Neuronal stem cell (in vitro differentiated cells): ENCODE data around the gene ZNF254.

Experiments used
- DNase-seq: peaks from one replicate; pipeline ENCODE4 v3.0.0-alpha.2; 2013; ENCODE audit warnings: low spot score
- H2AFZ ChIP-seq: one replicate; pipeline ENCODE4 v1.6.1; 2013; ENCODE audit warnings: mild to moderate bottlenecking, low read length, inconsistent platforms
- H2AK5ac ChIP-seq: 2 replicates; pipeline ENCODE4 v1.6.1; 2013; ENCODE audit warnings: low read depth, mild to moderate bottlenecking, inconsistent platforms, low read length, moderate library complexity, mixed read lengths
- H2BK120ac ChIP-seq: 2 replicates; pipeline ENCODE4 v1.6.1; 2013; ENCODE audit warnings: low read depth, mild to moderate bottlenecking, inconsistent platforms, low read length, moderate library complexity, mixed read lengths
- H2BK12ac ChIP-seq: one replicate; pipeline ENCODE4 v1.6.1; 2013; ENCODE audit warnings: low read length, inconsistent platforms
- H2BK15ac ChIP-seq: 2 replicates; pipeline ENCODE4 v1.6.1; 2013; ENCODE audit warnings: mild to moderate bottlenecking, low read length, inconsistent platforms, mixed read lengths
- H2BK5ac ChIP-seq: one replicate; pipeline ENCODE4 v1.6.1; 2013; ENCODE audit warnings: inconsistent platforms, mild to moderate bottlenecking, low read length, moderate library complexity
- H3K14ac ChIP-seq: one replicate; pipeline ENCODE4 v1.6.1; 2013; ENCODE audit warnings: low read length, inconsistent platforms
- H3K18ac ChIP-seq: 2 replicates; pipeline ENCODE4 v1.6.1; 2013; ENCODE audit warnings: low read length, inconsistent platforms
- H3K23ac ChIP-seq: 2 replicates; pipeline ENCODE4 v1.6.1; 2013; ENCODE audit warnings: low read depth, mild to moderate bottlenecking, mixed read lengths, low read length, inconsistent platforms; ENCODE audit not compliant: poor library complexity
- H3K27ac ChIP-seq: replicated peaks from 3 replicates; pipeline ENCODE4 v1.5.1; 2013; ENCODE audit warnings: low read length, inconsistent platforms
- H3K27me3 ChIP-seq, 3 experiments: 2 replicates each; pipeline ENCODE4 v1.6.1; 2013; ENCODE audit warnings: low read length in 3 of 3, mild to moderate bottlenecking in 2 of 3, inconsistent platforms in 1 of 3, low read depth in 1 of 3, mixed read lengths in 1 of 3, moderate library complexity in 1 of 3; ENCODE audit not compliant: control insufficient read depth in 3 of 3, insufficient read depth in 3 of 3
- H3K36me3 ChIP-seq, 2 donors: replicated peaks in 1 of 2; 2 replicates each; pipeline ENCODE4 v1.6.1; 2013; ENCODE audit warnings: low read length in 2 of 2; ENCODE audit not compliant: control insufficient read depth in 2 of 2, insufficient read depth in 2 of 2
- H3K4ac ChIP-seq: 2 replicates; pipeline ENCODE4 v1.6.1; 2013; ENCODE audit warnings: inconsistent platforms, mild to moderate bottlenecking, low read length, moderate library complexity
- H3K4me1 ChIP-seq, 2 donors: 1 replicate in 1 of 2; 2 replicates in 1 of 2; pipeline ENCODE4 v1.6.1; 2013; ENCODE audit warnings: low read length in 2 of 2, low read depth in 1 of 2; ENCODE audit not compliant: control insufficient read depth in 2 of 2, insufficient read depth in 1 of 2
- H3K4me2 ChIP-seq: one replicate; pipeline ENCODE4 v1.6.1; 2013; ENCODE audit warnings: mild to moderate bottlenecking, low read length, inconsistent platforms; ENCODE audit not compliant: insufficient read depth, poor library complexity, severe bottlenecking
- H3K4me3 ChIP-seq, 2 donors: 2 replicates each; pipeline ENCODE4 v1.5.1; 2013; ENCODE audit warnings: low read length in 2 of 2, mild to moderate bottlenecking in 2 of 2, inconsistent platforms in 1 of 2, moderate library complexity in 1 of 2
- H3K79me1 ChIP-seq: one replicate; pipeline ENCODE4 v1.6.1; 2013; ENCODE audit warnings: low read depth, mild to moderate bottlenecking, inconsistent platforms, low read length, moderate library complexity
- H3K9ac ChIP-seq: one replicate; pipeline ENCODE4 v1.6.1; 2013; ENCODE audit warnings: mild to moderate bottlenecking, low read depth, low read length, inconsistent platforms; ENCODE audit not compliant: poor library complexity
- H3K9me3 ChIP-seq, 2 donors: replicated peaks in 1 of 2; 2 replicates each; pipeline versions ENCODE3 to v1.6.1; 2013; ENCODE audit warnings: low read length in 2 of 2, mild to moderate bottlenecking in 2 of 2, inconsistent platforms in 1 of 2, low read depth in 1 of 2, mixed read lengths in 1 of 2, moderate library complexity in 1 of 2; ENCODE audit not compliant: control insufficient read depth in 2 of 2, insufficient read depth in 1 of 2
- H4K8ac ChIP-seq: one replicate; pipeline ENCODE4 v1.6.1; 2013; ENCODE audit warnings: low read depth, mild to moderate bottlenecking, inconsistent platforms, low read length, moderate library complexity
- H4K91ac ChIP-seq: one replicate; pipeline ENCODE4 v1.6.1; 2013; ENCODE audit warnings: low read length, low read depth, mild to moderate bottlenecking, inconsistent platforms; ENCODE audit not compliant: poor library complexity
- WGBS, 2 donors: extraction: QIAGEN DNeasy Blood & Tissue Kit; methylation state at CpG; one replicate each; pipeline ENCODE4 v1.1.7; 2013; ENCODE audit warnings: missing lambda C conversion rate in 2 of 2, mixed read lengths in 1 of 2; ENCODE audit not compliant: insufficient read length in 2 of 2, insufficient replicate concordance in 1 of 2; ENCODE audit errors: extremely low coverage in 2 of 2; 5-methylcytosine and 5-hydroxymethylcytosine counted together

ZNF254 gene

DNA sequence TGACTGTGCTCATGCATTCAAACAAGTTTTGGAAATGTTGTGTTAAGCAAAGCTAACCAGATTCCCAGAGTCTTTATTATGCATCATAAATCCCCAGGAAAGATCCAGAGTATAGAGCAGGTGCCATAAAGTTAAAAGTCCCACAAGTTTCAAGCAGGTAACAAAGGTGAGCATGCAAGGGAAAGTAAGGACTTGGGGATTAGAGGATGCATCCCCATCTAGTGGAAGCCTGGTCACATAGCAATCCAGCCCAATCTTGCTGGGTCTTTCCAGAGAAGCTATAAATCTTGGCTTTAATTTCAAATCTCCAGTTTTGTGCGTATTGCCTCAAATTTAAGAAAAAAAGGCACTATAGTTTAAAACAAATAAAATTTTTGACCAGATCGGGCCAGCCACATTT, 72.7 kb downstream of the ZNF254 start:
- Histone ChIP-seq H3K4me1 (no peaks in the 10 kb centered on the region), H2BK15ac (no peak overlapping the region), H2AFZ (no peak overlapping the region), H3K9ac (no peak overlapping the region), H3K79me1 (no peaks in the 10 kb centered on the region), H3K4me3 (no peak overlapping the region), H2BK12ac (no peak overlapping the region), H3K27ac (no peak overlapping the region), H3K27me3 (peaks cover 0 to 2% (median 0%) of the 10 kb centered on the region in 3 experiments), H3K4ac (no peak overlapping the region), H2AK5ac (no peak overlapping the region), H2BK120ac (no peak overlapping the region), H3K14ac (no peak overlapping the region), H3K18ac (no peak overlapping the region), H3K36me3 (peaks cover 10 to 41% of the 10 kb centered on the region in 2 donors), H3K23ac (no peak overlapping the region), H2BK5ac (no peak overlapping the region), H3K9me3 (peaks cover 14 to 25% of the 10 kb centered on the region in 2 donors), H4K91ac (no peak overlapping the region), H4K8ac (no peak overlapping the region), H3K4me2 (no peak overlapping the region)
- WGBS, 2 donors, result no CpG with 5 or more reads among the region's 2 CpGs
- no peak for DNase-seq

DNA sequence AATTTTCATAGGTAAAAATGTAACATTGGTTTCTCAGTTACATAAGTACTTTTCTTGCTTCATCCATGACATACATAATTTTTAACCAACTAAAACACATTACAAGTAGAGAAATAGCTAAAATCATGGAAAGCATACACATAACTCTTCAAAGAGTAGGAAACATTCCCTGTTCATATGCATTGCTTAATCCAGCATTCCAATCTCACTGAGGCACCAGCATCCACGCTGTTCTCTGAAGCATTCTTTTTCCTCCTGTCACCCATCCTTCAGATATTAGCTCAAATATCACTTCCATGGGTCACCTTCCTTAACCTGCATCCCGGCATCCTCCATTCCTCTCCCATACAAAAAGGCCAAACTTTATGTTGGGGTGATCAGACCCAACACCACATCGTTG, 79.1 kb downstream of the ZNF254 start:
- Histone ChIP-seq H3K4me1 (no peaks in the 10 kb centered on the region), H4K91ac (no peak overlapping the region), H2AFZ (no peak overlapping the region), H3K27me3 (peaks cover 0 to 2% (median 0%) of the 10 kb centered on the region in 3 experiments), H2BK12ac (no peak overlapping the region), H3K4me2 (no peak overlapping the region), H3K36me3 (peaks cover 7 to 28% of the 10 kb centered on the region in 2 donors), H2BK5ac (no peak overlapping the region), H3K9ac (no peak overlapping the region), H3K27ac (no peak overlapping the region), H3K9me3 (peaks cover 8 to 13% of the 10 kb centered on the region in 2 donors), H3K23ac (no peak overlapping the region), H2BK120ac (no peak overlapping the region), H3K4ac (no peak overlapping the region), H2AK5ac (no peak overlapping the region), H3K18ac (no peak overlapping the region), H4K8ac (no peak overlapping the region), H3K14ac (no peak overlapping the region), H3K4me3 (no peak overlapping the region), H3K79me1 (no peaks in the 10 kb centered on the region), H2BK15ac (no peak overlapping the region)
- no peak for DNase-seq
- WGBS, 2 donors, result no CpG with 5 or more reads among the region's 3 CpGs

- no CpG with 5 or more reads among the region's 2 CpGs for WGBS, 2 donors
- H3K9me3 ChIP-seq, result peaks cover 13 to 19% of the 10 kb centered on the region in 2 donors
Observed at GRCh38 chr19:24173882-24174281, 86.9 kb downstream of the ZNF254 start.

GRCh38 chr19:24177686-24178085, 90.7 kb downstream of the ZNF254 start:
- no peak overlapping the region for H3K18ac ChIP-seq
- peak overlapping the region; percentile 5 for H3K4ac ChIP-seq
- no CpG with 5 or more reads among the region's 18 CpGs for WGBS, 2 donors
- no peak overlapping the region for H3K23ac ChIP-seq
- no peak overlapping the region for H3K9ac ChIP-seq
- no peaks in the 10 kb centered on the region for H3K36me3 ChIP-seq
- no peak overlapping the region for H3K14ac ChIP-seq
- H3K4me2 ChIP-seq, result no peak overlapping the region
- no peak overlapping the region for H2AFZ ChIP-seq
- no peak overlapping the region for H2BK12ac ChIP-seq
- H3K79me1 ChIP-seq, result no peaks in the 10 kb centered on the region
- no peaks in the 10 kb centered on the region for H3K27me3 ChIP-seq
- no peak overlapping the region for H3K27ac ChIP-seq
- H3K4me1 ChIP-seq, result no peaks in the 10 kb centered on the region
- H2BK120ac ChIP-seq, result no peak overlapping the region
- no peak overlapping the region for H4K91ac ChIP-seq
- peaks cover 13 to 29% of the 10 kb centered on the region in 2 donors for H3K9me3 ChIP-seq
- no peak overlapping the region for H3K4me3 ChIP-seq
- H2AK5ac ChIP-seq, result no peak overlapping the region
- H2BK15ac ChIP-seq, result no peak overlapping the region
- DNase-seq, result no peak
- H4K8ac ChIP-seq, result no peak overlapping the region
- H2BK5ac ChIP-seq, result no peak overlapping the region

More at GRCh38 chr19:24173882-24174281, 86.9 kb downstream of the ZNF254 start:
- DNase-seq, result no peak
- Histone ChIP-seq H3K4me3 (no peak overlapping the region), H3K4ac (no peak overlapping the region), H3K27ac (no peak overlapping the region), H2AFZ (no peak overlapping the region), H3K4me2 (no peak overlapping the region), H3K9ac (no peak overlapping the region), H4K8ac (no peak overlapping the region), H2BK120ac (no peak overlapping the region), H2BK12ac (no peak overlapping the region), H3K18ac (no peak overlapping the region), H3K4me1 (no peaks in the 10 kb centered on the region), H2BK15ac (no peak overlapping the region), H3K14ac (no peak overlapping the region), H3K36me3 (peaks cover 0 to 3% of the 10 kb centered on the region in 2 donors), H2AK5ac (no peak overlapping the region), H4K91ac (no peak overlapping the region), H3K27me3 (no peaks in the 10 kb centered on the region), H3K79me1 (no peaks in the 10 kb centered on the region), H2BK5ac (no peak overlapping the region), H3K23ac (no peak overlapping the region)
